WERI-Rb-1 (cell line): Measurements from ENCODE around the gene CCDC106.

Source experiments
- DNase-seq: peaks from one replicate; pipeline ENCODE4 v3.0.0-alpha.2; 2020
- H3K27ac ChIP-seq: fragments of 250-450 bp; sonication (Bioruptor Pico); 2 replicates; pipeline ENCODE4 v1.5.1; 2020; ENCODE audit warnings: mild to moderate bottlenecking, moderate library complexity
- H3K27me3 ChIP-seq: fragments of 250-450 bp; sonication (Bioruptor Pico); 2 replicates; pipeline ENCODE4 v1.5.1; 2021; ENCODE audit warnings: mild to moderate bottlenecking, low read depth, moderate library complexity; ENCODE audit not compliant: insufficient read depth, severe bottlenecking
- H3K36me3 ChIP-seq: fragments of 250-450 bp; sonication (Bioruptor Pico); 2 replicates; pipeline ENCODE4 v1.5.1; 2020; ENCODE audit warnings: mild to moderate bottlenecking, moderate library complexity
- H3K4me3 ChIP-seq: 2 replicates; pipeline ENCODE4 v1.5.1; 2011; ENCODE audit warnings: low read depth, mild to moderate bottlenecking, control low read depth, low read length
- H3K9me3 ChIP-seq: fragments of 250-450 bp; sonication (Bioruptor Pico); 2 replicates; pipeline ENCODE4 v1.5.1; 2021; ENCODE audit warnings: mild to moderate bottlenecking, moderate library complexity; ENCODE audit not compliant: severe bottlenecking
- CTCF ChIP-seq: IDR thresholded peaks from 2 replicates; pipeline ENCODE4 v1.5.1; 2011; ENCODE audit warnings: low read depth, mild to moderate bottlenecking, control low read depth, inconsistent platforms, low read length

Gene CCDC106

GRCh38 chr19:55647732-55648584 lies at the start of gene CCDC106:
Gene CCDC106 (plus strand): TSS chr19:55648212. CDS start chr19:55649047, 835 bp downstream.
- TF ChIP-seq CTCF, result no peak
- H3K36me3 ChIP-seq, result peaks cover 30% of the 10 kb centered on the region
- no peaks in the 10 kb centered on the region for H3K9me3 ChIP-seq
- peak within 1 kb of the TSS; percentile 94 for H3K27ac ChIP-seq
- peak; percentile 83 for DNase-seq
- peak within 1 kb of the TSS; percentile 84 for H3K4me3 ChIP-seq
- no peaks in the 10 kb centered on the region for H3K27me3 ChIP-seq

GRCh38 chr19:55598719-55599467 lies 49.1 kb upstream of the CCDC106 start:
- Histone ChIP-seq H3K36me3 (peaks cover 34% of the 10 kb centered on the region), H3K9me3 (no peaks in the 10 kb centered on the region), H3K27me3 (no peaks in the 10 kb centered on the region), H3K4me3 (peak overlapping the region; percentile 91), H3K27ac (peak overlapping the region; percentile 100)
- peak; percentile 94 for DNase-seq
- no peak for TF ChIP-seq CTCF

GRCh38 chr19:55599468-55599841 lies 48.6 kb upstream of the CCDC106 start, which contains the start of gene FIZ1:
Gene FIZ1 (minus strand): TSS chr19:55599517. CDS start chr19:55597865, 1,652 bp downstream.
- peaks cover 34% of the 10 kb centered on the region for H3K36me3 ChIP-seq
- DNase-seq, result peak; percentile 98
- H3K4me3 ChIP-seq, result peak within 1 kb of the TSS; percentile 91
- peak within 1 kb of the TSS; percentile 100 for H3K27ac ChIP-seq
- no peak for TF ChIP-seq CTCF
- H3K27me3 ChIP-seq, result no peaks in the 10 kb centered on the region
- H3K9me3 ChIP-seq, result no peaks in the 10 kb centered on the region

- peak within 1 kb of the TSS; percentile 100 for H3K27ac ChIP-seq
- H3K27me3 ChIP-seq, result no peaks in the 10 kb centered on the region
- peaks cover 30% of the 10 kb centered on the region for H3K36me3 ChIP-seq
- peak; percentile 88 for DNase-seq
- no peak for TF ChIP-seq CTCF
- no peaks in the 10 kb centered on the region for H3K9me3 ChIP-seq
- H3K4me3 ChIP-seq, result peak within 1 kb of the TSS; percentile 91
Observed at GRCh38 chr19:55599842-55600661, 48.0 kb upstream of the CCDC106 start, which contains the start of gene ZNF524. Gene ZNF524 (plus strand): TSS chr19:55600288. CDS start chr19:55602113, 1,825 bp downstream.

GRCh38 chr19:55600662-55601028 lies 47.4 kb upstream of the CCDC106 start:
- no peak for DNase-seq
- no peak for TF ChIP-seq CTCF
- H3K27ac ChIP-seq, result peak overlapping the region; percentile 100

More at GRCh38 chr19:55600662-55601028, 47.4 kb upstream of the CCDC106 start:
- H3K4me3 ChIP-seq, result peak overlapping the region; percentile 71
- no peaks in the 10 kb centered on the region for H3K9me3 ChIP-seq
- H3K27me3 ChIP-seq, result no peaks in the 10 kb centered on the region
- H3K36me3 ChIP-seq, result peaks cover 24% of the 10 kb centered on the region
